IMR-90 (cell line): ENCODE measurements around the gene ADAMTSL4. TPM values are rescaled to one million over a fixed set of nuclear protein-coding genes. Genes with fewer than 3 reads are reported as not detected.

ENCODE experiments used
- ATAC-seq: fragments of 200-7000 bp; cut with Tn5 transposase; 2 replicates; pipeline ENCODE4 v1.9.1; 2020; ENCODE audit warnings: low read depth, mild to moderate bottlenecking, moderate library complexity
- BruUV-seq: library from RNA; stranded (reverse); fragments of 400-500 nt; replicated peaks from 2 replicates; lab custom pipeline; 2021; lab: Mats Ljungman, UMichigan
- CTCF ChIA-PET: fragments of 300-600 bp; formaldehyde crosslinking; extraction: SDS; loops from one replicate; lab custom pipeline; 2021; ENCODE audit warnings: antibody characterized with exemption; lab: Yijun Ruan, JAX
- POLR2A ChIA-PET: fragments of 300-600 bp; sonication (Branson Sonifier 250); formaldehyde crosslinking; loops from one replicate; lab custom pipeline; 2022; ENCODE audit warnings: antibody characterized with exemption; ENCODE audit not compliant: unreplicated experiment; lab: Charles Lee
- DNase-seq: peaks from one replicate; pipeline ENCODE4 v3.0.0; 2013
- H2AFZ ChIP-seq: replicated peaks from 2 replicates; pipeline ENCODE3; 2013; ENCODE audit warnings: low read length, mild to moderate bottlenecking; ENCODE audit not compliant: poor library complexity
- H2AK5ac ChIP-seq: 2 replicates; pipeline ENCODE4 v1.6.1; 2013; ENCODE audit warnings: low read depth, low read length, inconsistent platforms
- H2AK9ac ChIP-seq: replicated peaks from 2 replicates; pipeline ENCODE3; 2013; ENCODE audit warnings: mild to moderate bottlenecking, low read depth, low read length, moderate library complexity; ENCODE audit not compliant: poor library complexity
- H2BK120ac ChIP-seq: 2 replicates; pipeline ENCODE4 v1.6.1; 2013; ENCODE audit warnings: low read depth, low read length, inconsistent platforms
- H2BK15ac ChIP-seq: 3 replicates; pipeline ENCODE4 v1.6.1; 2013; ENCODE audit warnings: low read depth, low read length, inconsistent platforms
- H2BK20ac ChIP-seq: 2 replicates; pipeline ENCODE4 v1.6.1; 2013; ENCODE audit warnings: low read depth, mild to moderate bottlenecking, inconsistent platforms, low read length, moderate library complexity
- H2BK5ac ChIP-seq: 2 replicates; pipeline ENCODE4 v1.6.1; 2013; ENCODE audit warnings: mild to moderate bottlenecking, low read depth, low read length, inconsistent platforms; ENCODE audit not compliant: poor library complexity, severe bottlenecking
- H3K14ac ChIP-seq: replicated peaks from 2 replicates; pipeline ENCODE4 v1.6.1; 2013; ENCODE audit warnings: low read depth, low read length, inconsistent platforms
- H3K18ac ChIP-seq: 2 replicates; pipeline ENCODE4 v1.6.1; 2013; ENCODE audit warnings: low read depth, low read length, control low read depth
- H3K23ac ChIP-seq: 2 replicates; pipeline ENCODE4 v1.6.1; 2013; ENCODE audit warnings: low read depth, low read length, inconsistent platforms
- H3K27ac ChIP-seq: 2 replicates; pipeline ENCODE4 v1.5.1; 2013; ENCODE audit warnings: mild to moderate bottlenecking, control low read depth, low read length; ENCODE audit not compliant: insufficient read depth
- H3K27me3 ChIP-seq: 2 replicates; pipeline ENCODE4 v1.6.1; 2013; ENCODE audit warnings: low read length; ENCODE audit not compliant: control insufficient read depth, insufficient read depth
- H3K36me3 ChIP-seq: 2 replicates; pipeline ENCODE4 v1.6.1; 2013; ENCODE audit warnings: low read length, mixed read lengths; ENCODE audit not compliant: control insufficient read depth, insufficient read depth
- H3K4ac ChIP-seq: 2 replicates; pipeline ENCODE4 v1.6.1; 2013; ENCODE audit warnings: low read depth, low read length, inconsistent platforms
- H3K4me1 ChIP-seq: 2 replicates; pipeline ENCODE4 v1.6.1; 2013; ENCODE audit warnings: low read length, mixed read lengths; ENCODE audit not compliant: control insufficient read depth, insufficient read depth
- H3K4me2 ChIP-seq: 2 replicates; pipeline ENCODE4 v1.6.1; 2013; ENCODE audit warnings: low read depth, mild to moderate bottlenecking, control low read depth, low read length, moderate library complexity
- H3K4me3 ChIP-seq: 2 replicates; pipeline ENCODE4 v1.5.1; 2013; ENCODE audit warnings: low read depth, mild to moderate bottlenecking, control low read depth, low read length, moderate library complexity; ENCODE audit not compliant: insufficient read depth
- H3K56ac ChIP-seq: 2 replicates; pipeline ENCODE4 v1.6.1; 2013; ENCODE audit warnings: low read length, inconsistent platforms; ENCODE audit not compliant: insufficient read depth; ENCODE audit errors: extremely low read depth
- H3K79me1 ChIP-seq, 2 experiments: 2 replicates each; pipeline ENCODE4 v1.6.1; 2013; ENCODE audit warnings: low read length in 2 of 2, inconsistent platforms in 1 of 2, low read depth in 1 of 2
- H3K9ac ChIP-seq: 2 replicates; pipeline ENCODE4 v1.6.1; 2013; ENCODE audit warnings: low read depth, low read length, control low read depth
- H3K9me1 ChIP-seq: 2 replicates; pipeline ENCODE4 v1.6.1; 2013; ENCODE audit warnings: low read length, inconsistent platforms; ENCODE audit not compliant: insufficient read depth
- H3K9me3 ChIP-seq: 2 replicates; pipeline ENCODE4 v1.6.1; 2013; ENCODE audit warnings: low read length; ENCODE audit not compliant: control insufficient read depth, insufficient read depth
- H4K20me1 ChIP-seq: 2 replicates; pipeline ENCODE4 v1.6.1; 2013; ENCODE audit warnings: low read length, inconsistent platforms; ENCODE audit not compliant: insufficient read depth
- H4K5ac ChIP-seq: 2 replicates; pipeline ENCODE4 v1.6.1; 2013; ENCODE audit warnings: mild to moderate bottlenecking, low read depth, low read length, control low read depth
- H4K8ac ChIP-seq, 2 experiments: 2 replicates each; pipeline ENCODE4 v1.6.1; 2013; ENCODE audit warnings: low read depth in 2 of 2, low read length in 2 of 2, control low read depth in 1 of 2, inconsistent platforms in 1 of 2
- H4K91ac ChIP-seq: 2 replicates; pipeline ENCODE4 v1.6.1; 2013; ENCODE audit warnings: low read depth, low read length, inconsistent platforms; ENCODE audit not compliant: insufficient read depth
- BHLHE40 ChIP-seq: fragments of 150-350 bp; IDR thresholded peaks from 2 replicates; pipeline ENCODE4 v1.6.1; 2016; ENCODE audit warnings: mild to moderate bottlenecking, low read depth, low read length
- CHD1 ChIP-seq: IDR thresholded peaks from 2 replicates; pipeline ENCODE4 v1.6.1; 2012; ENCODE audit warnings: low read depth, low read length, improper control_type of control experiment
- FOS ChIP-seq: fragments of 150-350 bp; IDR thresholded peaks from 2 replicates; pipeline ENCODE4 v1.6.1; 2016; ENCODE audit warnings: low read depth, low read length
- MAZ ChIP-seq: IDR thresholded peaks from 2 replicates; pipeline ENCODE4 v1.6.1; 2012; ENCODE audit warnings: low read depth, mild to moderate bottlenecking, low read length, improper control_type of control experiment, moderate library complexity, borderline replicate concordance
- MXI1 ChIP-seq: IDR thresholded peaks from 2 replicates; pipeline ENCODE4 v1.6.1; 2012; ENCODE audit warnings: low read depth, mild to moderate bottlenecking, low read length, moderate library complexity, borderline replicate concordance
- RAD21 ChIP-seq: IDR thresholded peaks from 2 replicates; pipeline ENCODE4 v1.6.1; 2012; ENCODE audit warnings: low read length, improper control_type of control experiment
- RFX5 ChIP-seq: IDR thresholded peaks from 2 replicates; pipeline ENCODE4 v1.8.0; 2012; ENCODE audit warnings: low read depth, mild to moderate bottlenecking, low read length, moderate library complexity
- WGBS, 2 experiments: methylation state at CpG; one replicate each; pipeline versions ENCODE4 v1.1.5 to v1.1.7; 2013; ENCODE audit warnings: missing lambda C conversion rate in 2 of 2; ENCODE audit not compliant: insufficient read length in 1 of 2; ENCODE audit errors: extremely low coverage in 2 of 2; 5-methylcytosine and 5-hydroxymethylcytosine counted together
- dilution Hi-C: fragments of 300-500 bp; cut with HindIII; formaldehyde crosslinking; loops from one replicate; pipeline ENCODE4 v1.14.3; 2018; ENCODE audit warnings: low sequenced_read_pairs; ENCODE audit not compliant: unreplicated experiment
- in situ Hi-C: fragments of 300-500 bp; cut with MboI; formaldehyde crosslinking; loops from 3 replicates; pipeline ENCODE4 v1.14.3; 2019; ENCODE audit warnings: low sequenced_read_pairs, inconsistent platforms, mixed read lengths
- intact Hi-C: fragments of 100-400 bp; cut with micrococcal nuclease; formaldehyde crosslinking; loops from 2 replicates; pipeline ENCODE4 v1.10.0; 2022
- polyA plus RNA-seq, 3 experiments: library from polyadenylated mRNA; depleted of rRNA; stranded (reverse); fragments of >200 nt; gene quantifications; 2 replicates each; pipeline ENCODE4 v1.2.3, GENCODE V29; 2012; ENCODE audit warnings: low replicate concordance in 1 of 3
- total RNA-seq: library from RNA; depleted of rRNA; stranded (reverse); fragments of >200 nt; gene quantifications from 2 replicates; pipeline ENCODE4 v1.2.3, GENCODE V29; 2012
- TF ChIP-seq, protein P1 (sequence below): fragments of 150-350 bp; IDR thresholded peaks from 2 replicates; pipeline ENCODE4 v1.6.1; 2016; ENCODE audit warnings: low read depth, mild to moderate bottlenecking, low read length, moderate library complexity, borderline replicate concordance
- TF ChIP-seq, protein P2 (sequence below): conservative IDR thresholded peaks from 2 replicates; pipeline ENCODE4 v1.5.1; 2012; ENCODE audit warnings: mild to moderate bottlenecking, low read depth, low read length, improper control_type of control experiment

ADAMTSL4 gene
- total and polyA plus RNA-seq, 2 of the 4 experiments (the other 2 are of a cell fraction): 0.54 to 12.2 TPM

- Histone ChIP-seq H3K4ac (peak overlapping the region; percentile 99), H2AK9ac (peak overlapping the region; percentile 59), H4K91ac (peak overlapping the region; percentile 72), H2AK5ac (peak overlapping the region; percentile 93), H3K23ac (peak overlapping the region; percentile 89), H3K14ac (peak overlapping the region; percentile 61), H2AFZ (peak overlapping the region; percentile 34), H3K9ac (0 out of 2 replicates have a peak overlapping the region, but pooled peaks have one; percentile 17), H3K9me3 (no peaks in the 10 kb centered on the region), H3K27ac (peak overlapping the region; percentile 96; the same call in 1 of the 2 replicates), H3K4me1 (peaks cover 35% of the 10 kb centered on the region), H4K8ac (peak overlapping the region in 1 of 2 experiments; percentile 90; a peak in 2 of 4 replicates), H3K9me1 (peaks cover 28% of the 10 kb centered on the region), H2BK5ac (peak overlapping the region; percentile 96), H4K5ac (peak overlapping the region; percentile 82), H3K4me2 (no peak overlapping the region; the same call in 1 of the 2 replicates), H3K4me3 (no peak overlapping the region), H2BK20ac (peak overlapping the region; percentile 97), H3K79me1 (peaks cover 12 to 83% of the 10 kb centered on the region in 2 experiments), H3K36me3 (no peaks in the 10 kb centered on the region), H3K18ac (peak overlapping the region; percentile 78), H2BK120ac (peak overlapping the region; percentile 98), H3K27me3 (no peaks in the 10 kb centered on the region), H2BK15ac (peak overlapping the region; percentile 90; the same call in 2 of the 3 replicates), H4K20me1 (peaks cover 41% of the 10 kb centered on the region), H3K56ac (peak overlapping the region; percentile 8; the same call in 1 of the 2 replicates)
- in situ Hi-C loops (loop anchor here (10.0 kb wide), 1 partner anchor 241 kb away; the partner anchor contains the start of gene CTSK), dilution Hi-C loops (no loop called here), intact Hi-C loops (loop anchor here (5.0 to 10.0 kb wide), 6 partner anchors 76 to 441 kb away; partner anchors contain the start of genes ARNT, CA14, GOLPH3L and MINDY1)
- DNase-seq (peak; percentile 43), ATAC-seq (no peak)
- BruUV-seq: no TSS peak
- ChIA-PET POLR2A (interaction anchor here (0.6 to 3.0 kb wide), 3 partner anchors 15 to 223 kb away, joined by 3 to 18 read pairs (median 4); partner anchors contain the start of gene MCL1), CTCF (interaction anchor here (0.8 kb wide), 2 partner anchors 16 to 250 kb away, joined by 3 to 5 read pairs; partner anchors contain the start of gene MCL1)
- 30% methylated on average over 2 of the region's 4 CpGs; no CpG with 5 or more reads in 1 of the 2 experiments for WGBS, 2 experiments
- TF ChIP-seq RFX5 (no peak), CHD1 (no peak), RAD21 (no peak), MAZ (no peak), MXI1 (no peak), FOS (no peak), BHLHE40 (no peak)
- TF ChIP-seq, protein P1, sequence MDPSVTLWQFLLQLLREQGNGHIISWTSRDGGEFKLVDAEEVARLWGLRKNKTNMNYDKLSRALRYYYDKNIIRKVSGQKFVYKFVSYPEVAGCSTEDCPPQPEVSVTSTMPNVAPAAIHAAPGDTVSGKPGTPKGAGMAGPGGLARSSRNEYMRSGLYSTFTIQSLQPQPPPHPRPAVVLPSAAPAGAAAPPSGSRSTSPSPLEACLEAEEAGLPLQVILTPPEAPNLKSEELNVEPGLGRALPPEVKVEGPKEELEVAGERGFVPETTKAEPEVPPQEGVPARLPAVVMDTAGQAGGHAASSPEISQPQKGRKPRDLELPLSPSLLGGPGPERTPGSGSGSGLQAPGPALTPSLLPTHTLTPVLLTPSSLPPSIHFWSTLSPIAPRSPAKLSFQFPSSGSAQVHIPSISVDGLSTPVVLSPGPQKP: no peak
- TF ChIP-seq, protein P2, sequence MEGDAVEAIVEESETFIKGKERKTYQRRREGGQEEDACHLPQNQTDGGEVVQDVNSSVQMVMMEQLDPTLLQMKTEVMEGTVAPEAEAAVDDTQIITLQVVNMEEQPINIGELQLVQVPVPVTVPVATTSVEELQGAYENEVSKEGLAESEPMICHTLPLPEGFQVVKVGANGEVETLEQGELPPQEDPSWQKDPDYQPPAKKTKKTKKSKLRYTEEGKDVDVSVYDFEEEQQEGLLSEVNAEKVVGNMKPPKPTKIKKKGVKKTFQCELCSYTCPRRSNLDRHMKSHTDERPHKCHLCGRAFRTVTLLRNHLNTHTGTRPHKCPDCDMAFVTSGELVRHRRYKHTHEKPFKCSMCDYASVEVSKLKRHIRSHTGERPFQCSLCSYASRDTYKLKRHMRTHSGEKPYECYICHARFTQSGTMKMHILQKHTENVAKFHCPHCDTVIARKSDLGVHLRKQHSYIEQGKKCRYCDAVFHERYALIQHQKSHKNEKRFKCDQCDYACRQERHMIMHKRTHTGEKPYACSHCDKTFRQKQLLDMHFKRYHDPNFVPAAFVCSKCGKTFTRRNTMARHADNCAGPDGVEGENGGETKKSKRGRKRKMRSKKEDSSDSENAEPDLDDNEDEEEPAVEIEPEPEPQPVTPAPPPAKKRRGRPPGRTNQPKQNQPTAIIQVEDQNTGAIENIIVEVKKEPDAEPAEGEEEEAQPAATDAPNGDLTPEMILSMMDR: no peak
Observed at GRCh38 chr1:150563340-150564038, 14.3 kb downstream of the ADAMTSL4 start.
